ENCODE results near the gene MIP.
"Not testable (repeated sequence)": the region's sequence is repeated elsewhere in the genome, so short reads cannot be mapped to it uniquely, and the experiment has no call there.

MIP gene

DNA sequence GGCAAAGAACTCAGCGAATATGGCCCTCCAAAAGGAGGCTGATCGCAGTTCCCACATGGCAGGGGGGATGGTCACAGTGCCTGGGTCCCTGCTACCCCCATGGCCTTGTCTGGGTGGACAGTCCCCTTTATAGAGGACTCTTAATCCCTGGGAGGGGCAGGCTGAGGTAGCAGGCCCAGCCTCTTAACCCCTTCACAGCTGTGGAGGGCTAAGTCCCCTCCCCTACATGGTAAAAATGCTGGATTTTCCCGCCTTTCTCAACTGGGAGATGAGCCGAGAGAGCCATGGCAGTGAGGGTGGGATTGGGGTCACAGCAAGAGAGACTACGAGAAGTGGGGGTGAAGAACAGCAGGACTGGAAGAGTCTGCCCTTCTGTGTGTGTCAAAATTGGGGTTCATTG, at the start of gene MIP:
Gene MIP, minus strand, starts transcription at position 101 of the 400 bp plus-strand sequence. Its CDS starts 44 bp downstream, at position 57.
- ATAC-seq, result no peak

DNA sequence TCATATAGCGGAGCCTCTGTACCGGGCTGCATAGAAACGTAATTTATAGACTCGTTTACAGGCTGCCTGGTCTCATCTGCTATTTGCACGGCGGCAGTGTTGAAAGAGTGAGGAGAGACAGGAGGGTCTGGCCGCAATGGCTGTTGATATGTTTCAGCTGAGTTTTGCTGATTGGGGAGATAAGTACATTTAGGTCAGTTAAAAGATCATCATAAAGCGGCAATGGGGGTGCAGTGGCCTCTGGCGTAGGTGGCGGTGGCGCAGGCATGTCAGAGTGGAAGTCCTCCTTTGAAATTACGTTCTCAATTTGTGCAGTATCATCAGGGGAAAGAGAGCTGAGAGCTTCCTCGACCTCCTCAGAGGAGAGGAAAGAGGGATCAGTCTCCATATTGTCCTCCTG, 45.4 kb upstream of the MIP start:
- not testable (repeated sequence) for ATAC-seq

DNA sequence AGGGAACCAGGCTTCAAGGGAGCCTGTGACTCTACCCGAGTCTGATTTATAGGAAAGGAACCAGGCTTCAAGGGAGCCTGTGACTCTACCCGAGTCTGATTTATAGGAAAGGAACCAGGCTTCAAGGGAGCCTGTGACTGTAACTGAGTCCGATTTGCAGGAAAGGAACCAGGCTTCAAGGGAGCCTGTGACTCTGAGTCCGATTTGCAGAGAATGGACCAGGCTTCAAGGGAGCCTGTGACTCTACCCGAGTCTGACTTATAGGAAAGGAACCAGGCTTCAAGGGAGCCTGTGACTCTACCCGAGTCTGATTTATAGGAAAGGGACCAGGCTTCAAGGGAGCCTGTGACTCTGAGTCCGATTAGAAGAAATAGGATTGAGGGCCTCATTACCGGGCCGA, 45.0 kb upstream of the MIP start:
- not testable (repeated sequence) for ATAC-seq

DNA sequence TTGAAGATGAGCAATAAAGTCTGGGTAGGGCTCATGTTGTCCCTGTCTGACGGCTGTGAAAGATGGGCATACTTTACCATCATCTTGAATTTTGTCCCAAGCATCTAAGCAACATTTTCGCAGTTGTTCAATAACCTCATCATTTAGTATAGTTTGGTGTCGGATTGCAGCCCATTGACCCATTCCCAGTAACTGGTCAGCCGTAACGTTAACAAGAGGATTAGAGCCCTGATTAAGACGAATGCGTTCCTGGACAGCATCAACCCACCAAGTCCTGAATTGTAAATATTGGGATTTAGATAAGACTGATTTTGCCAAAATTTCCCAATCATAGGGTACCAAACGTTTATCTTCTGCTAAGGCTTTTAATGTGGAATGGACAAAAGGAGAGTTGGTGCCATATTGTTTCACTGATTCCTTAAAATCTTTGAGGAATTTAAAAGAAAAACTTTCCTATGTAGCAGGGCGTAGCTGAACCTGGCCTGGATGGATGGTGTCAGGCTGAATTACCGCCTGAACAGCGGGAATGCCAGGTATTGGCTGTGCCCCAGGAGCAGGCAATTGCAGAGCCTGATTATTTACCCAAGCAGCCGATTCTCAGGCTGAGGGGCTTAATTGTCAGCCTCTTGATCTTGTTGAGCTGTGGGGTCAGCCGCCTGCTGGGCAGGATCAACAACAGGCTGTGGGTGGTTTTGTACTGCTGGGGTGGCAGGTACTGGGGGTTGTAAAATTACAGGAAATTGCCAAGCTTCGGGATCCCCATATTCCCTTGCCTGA, 43.9 kb upstream of the MIP start:
- not testable (repeated sequence) for ATAC-seq

DNA sequence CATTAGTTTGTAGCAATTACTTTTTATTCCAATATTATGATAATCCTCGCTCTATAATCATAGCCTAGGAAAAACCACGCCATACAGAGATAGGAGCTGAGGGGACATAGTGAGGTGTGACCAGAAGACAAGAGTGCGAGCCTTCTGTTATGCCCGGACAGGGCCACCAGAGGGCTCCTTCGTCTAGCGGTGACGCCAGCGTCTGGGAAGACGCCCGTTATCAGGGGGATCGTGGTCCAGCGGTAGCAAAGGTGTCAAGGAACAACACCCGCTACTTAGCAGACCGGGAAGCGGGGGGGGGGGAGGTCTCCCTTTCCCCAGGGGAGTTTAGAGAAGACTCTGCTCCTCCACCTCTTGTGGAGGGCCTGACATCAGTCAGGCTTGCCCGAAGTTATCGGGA, 42.2 kb upstream of the MIP start:
- not testable (repeated sequence) for ATAC-seq

DNA sequence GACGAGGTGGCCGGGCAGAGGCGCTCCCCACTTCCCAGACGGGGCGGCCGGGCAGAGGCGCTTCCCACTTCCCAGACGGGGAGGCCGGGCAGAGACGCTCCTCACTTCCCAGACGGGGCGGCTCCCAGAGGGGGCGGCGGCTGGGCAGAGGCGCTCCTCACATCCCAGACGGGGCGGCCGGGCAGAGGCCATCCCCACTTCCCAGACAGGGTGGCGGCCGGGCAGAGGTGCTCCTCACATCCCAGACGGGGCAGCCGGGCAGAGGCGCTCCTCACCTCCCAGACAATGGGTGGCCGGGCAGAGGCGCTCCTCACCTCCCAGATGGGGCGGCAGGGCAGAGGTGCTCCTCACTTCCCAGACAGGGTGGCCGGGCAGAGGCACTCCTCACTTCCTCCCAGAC, 40.0 kb upstream of the MIP start:
- not testable (repeated sequence) for ATAC-seq

DNA sequence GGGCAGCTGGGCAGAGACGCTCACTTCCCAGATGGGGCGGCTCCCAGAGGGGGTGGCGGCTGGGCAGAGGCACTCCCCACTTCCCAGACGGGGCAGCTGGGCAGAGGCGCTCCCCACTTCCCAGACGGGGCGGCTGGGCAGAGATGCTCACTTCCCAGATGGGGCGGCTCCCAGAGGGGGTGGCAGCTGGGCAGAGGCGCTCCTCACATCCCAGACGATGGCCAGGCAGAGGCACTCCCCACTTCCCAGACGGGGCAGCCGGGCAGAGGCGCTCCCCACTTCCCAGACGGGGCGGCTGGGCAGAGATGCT, 39.6 kb upstream of the MIP start:
- not testable (repeated sequence) for ATAC-seq

DNA sequence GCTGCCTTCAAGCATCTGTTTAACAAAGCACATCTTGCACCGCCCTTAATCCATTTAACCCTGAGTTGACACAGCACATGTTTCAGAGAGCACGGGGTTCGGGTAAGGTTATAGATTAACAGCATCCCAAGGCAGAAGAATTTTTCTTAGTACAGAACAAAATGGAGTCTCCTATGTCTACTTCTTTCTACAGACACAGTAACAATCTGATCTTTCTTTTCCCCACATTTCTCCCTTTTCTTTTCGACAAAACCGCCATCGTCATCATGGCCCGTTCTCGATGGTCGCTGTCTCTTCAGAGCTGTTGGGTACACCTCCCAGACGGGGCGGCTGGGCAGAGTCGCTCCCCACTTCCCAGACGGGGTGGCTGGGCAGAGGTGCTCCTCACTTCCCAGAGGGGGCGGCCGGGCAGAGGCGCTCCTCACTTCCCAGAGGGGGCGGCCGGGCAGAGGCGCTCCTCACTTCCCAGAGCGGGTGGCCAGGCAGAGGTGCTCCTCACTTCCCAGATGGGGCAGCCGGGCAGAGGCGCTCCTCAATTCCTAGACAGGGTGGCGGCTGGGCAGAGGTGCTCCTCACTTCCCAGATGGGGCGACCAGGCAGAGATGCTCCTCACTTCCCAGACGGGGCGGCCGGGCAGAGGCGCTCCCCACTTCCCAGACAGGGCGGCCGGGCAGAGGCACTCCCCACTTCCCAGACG, 39.1 kb upstream of the MIP start:
- not testable (repeated sequence) for ATAC-seq

DNA sequence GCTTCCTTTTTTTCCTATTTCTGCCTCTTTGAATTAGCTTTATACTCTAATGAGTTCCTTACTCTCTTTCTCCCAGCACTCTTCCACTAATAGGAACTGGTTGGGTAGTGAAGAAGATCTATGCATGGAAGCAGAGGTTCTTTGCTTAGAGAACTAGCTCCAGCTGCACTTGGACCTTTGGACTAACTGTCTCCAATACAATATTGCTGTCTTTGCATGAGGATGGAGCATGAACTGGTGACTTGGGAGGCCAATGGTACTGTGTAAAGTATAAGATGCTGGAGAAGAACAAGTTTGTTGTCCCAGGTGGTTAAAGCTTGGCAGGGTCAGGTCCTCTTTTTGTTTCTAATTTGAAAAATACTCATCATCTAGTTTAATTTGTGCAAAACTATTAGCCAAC, 35.9 kb upstream of the MIP start:
- ATAC-seq, result no peak

DNA sequence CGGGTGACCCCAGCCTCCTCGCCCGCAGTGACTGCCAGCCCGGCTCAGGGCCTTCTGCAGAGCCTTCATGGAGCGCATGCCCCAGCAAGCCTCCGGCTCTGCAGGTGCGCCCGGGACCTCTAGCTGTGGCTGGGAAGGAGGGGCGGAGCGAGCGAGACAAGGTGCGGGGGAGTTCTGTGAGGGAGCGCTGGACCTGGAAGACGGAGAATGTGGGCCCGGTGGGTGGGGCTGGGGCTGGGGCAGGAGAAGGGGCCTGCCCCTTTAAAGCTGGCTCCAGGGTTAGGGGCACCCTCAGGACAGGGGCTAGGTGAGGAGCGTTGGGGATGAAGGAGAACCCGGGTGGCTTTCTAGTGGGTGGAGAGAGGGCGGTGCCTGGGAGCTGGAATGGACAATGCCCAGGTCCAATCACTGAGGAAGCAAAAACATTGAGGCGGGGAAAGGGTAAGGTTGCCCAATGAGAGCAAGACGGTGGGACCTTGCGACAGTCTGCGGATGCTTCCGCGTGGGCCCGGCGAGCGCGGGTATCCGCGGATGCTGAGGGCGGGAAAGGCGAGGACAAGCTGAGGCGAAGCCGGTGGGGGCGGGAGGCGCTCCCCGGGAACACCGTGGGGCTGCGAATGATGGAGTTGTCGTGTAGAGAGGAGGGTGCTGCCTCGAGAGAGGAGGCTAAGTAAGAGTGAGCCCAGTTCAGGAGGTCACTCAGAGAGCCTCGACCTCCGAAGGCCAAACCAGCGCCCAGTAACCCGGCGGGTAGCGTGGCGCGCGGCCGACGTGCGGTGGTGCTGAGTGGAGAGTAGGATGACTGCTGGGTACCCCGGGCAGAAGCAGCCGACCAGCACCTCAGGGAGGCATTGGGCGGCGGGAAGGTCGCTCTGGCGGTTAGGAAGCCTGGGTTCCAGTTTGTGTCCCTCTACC, 33.8 kb upstream of the MIP start, which contains the start of gene GLS2:
Gene GLS2, minus strand, starts transcription at position 121 of the 915 bp plus-strand sequence. Its CDS starts 43 bp downstream, at position 78.
- ATAC-seq, result peak; percentile 97

DNA sequence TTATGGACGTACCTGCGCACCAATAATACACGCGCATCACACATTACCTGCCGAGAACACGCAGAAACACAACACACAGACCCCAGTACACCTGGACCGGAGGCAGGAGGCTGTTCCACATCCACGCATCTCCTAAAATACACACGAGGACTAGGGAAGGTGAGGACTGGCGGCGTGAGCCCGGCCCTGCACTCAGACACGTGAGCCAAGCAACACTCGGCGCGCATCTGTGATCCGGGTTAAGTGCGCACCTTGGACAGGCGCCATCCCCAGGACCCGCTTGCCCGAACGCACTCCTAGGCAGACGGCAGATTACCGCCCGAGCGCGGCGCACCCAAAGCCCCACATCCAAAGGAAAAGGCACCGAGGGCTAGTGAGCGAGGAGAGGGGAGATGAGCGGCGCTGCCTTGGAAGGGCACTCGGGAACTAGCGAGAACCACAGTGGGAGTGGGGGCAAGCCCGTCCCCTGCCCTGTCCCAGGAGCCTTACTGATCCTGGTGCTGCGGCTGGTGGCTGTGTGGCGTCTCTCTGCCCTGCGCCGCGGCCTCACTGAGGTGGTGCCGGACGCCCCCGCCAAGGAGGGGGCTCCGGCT, 33.1 kb upstream of the MIP start:
- ATAC-seq, result peak; percentile 17 to 30

DNA sequence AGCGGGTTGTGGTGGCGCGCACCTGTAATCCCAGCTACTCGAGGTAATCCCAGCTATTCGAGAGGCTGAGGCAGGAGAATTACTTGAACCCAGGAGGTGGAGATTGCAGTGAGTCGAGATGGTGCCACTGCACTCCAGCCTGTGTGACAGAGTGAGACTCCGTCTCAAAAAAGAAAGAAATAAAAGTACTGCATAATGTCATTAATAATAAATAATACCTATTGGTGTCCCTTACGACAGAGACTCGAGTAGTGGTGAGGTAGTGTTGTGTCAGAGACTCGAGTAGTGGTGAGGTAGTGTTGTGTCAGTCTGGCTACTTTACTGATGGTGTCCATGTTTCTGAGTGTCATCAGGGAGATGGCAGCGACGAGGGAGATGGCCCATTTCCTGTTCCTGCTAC, 32.2 kb upstream of the MIP start:
- no peak for ATAC-seq

DNA sequence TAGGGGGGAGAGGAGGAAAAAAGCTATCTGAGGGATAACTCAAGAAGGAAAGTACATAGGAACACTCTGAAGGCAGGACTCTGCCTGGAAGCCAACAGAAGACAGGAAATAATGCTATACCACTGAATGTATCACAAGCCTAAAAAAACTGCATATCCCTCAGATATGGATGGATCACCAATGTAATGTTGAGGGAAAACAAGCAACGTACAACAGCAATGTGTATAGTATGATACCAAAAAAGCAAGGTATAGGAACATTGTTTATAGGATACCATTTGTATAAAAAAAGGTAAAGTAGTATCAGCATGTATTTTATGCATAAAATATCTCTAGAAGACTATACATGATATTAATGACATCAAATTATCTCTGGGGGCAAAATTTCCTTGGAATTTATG, 30.1 kb upstream of the MIP start:
- no peak for ATAC-seq

DNA sequence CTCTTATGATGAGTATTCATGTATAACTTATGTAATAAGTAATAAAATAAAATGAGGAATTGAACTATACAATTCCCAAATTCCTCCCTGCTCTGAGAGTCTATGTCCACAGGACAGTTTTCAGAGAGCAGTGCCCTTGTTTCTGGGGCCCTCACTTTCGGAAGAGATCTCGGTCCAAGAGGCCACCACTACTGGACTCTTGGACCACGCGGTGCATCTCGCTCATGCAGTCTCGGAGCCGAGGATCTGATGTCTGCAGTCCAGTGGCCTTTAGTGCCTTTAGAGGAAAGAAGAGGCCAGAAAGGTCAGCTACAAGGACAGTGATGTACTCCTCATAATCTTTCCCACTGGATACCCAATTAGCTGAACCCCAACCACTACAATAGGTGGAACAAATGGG, 25.2 kb upstream of the MIP start:
- no peak for ATAC-seq

DNA sequence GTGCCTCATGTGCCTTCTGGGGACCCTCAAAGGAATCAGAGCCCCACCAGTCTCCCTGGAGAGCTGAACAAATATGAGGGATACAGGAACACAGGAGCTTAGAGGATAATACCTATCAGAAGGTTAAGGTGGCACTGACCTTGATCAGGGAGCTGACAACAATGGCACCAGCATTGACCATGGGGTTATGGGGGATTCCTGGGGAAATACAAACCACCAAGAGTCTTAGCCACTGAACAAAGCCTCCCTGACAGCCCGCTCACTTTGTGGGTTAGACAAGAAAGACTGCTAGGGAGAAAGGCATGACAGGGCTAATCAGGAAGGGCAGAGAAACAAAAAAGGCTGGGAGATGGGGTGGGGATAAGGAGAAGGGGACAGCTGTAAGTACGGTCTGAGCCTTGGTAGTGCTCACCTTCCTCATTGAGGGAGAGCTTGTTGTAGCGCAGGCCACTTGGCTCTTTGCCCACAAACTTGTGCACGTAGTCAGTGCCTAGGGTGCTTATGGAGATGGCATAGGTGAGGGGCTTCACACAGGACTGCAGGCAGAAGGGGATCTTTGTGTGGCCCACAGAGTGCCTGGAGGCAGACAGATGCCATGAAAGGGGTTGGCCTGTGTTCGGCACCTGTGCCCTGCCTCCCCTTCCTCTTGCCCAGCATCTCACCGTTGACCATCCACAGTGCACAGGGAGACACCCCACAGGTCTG, 23.2 kb upstream of the MIP start:
- no peak for ATAC-seq

DNA sequence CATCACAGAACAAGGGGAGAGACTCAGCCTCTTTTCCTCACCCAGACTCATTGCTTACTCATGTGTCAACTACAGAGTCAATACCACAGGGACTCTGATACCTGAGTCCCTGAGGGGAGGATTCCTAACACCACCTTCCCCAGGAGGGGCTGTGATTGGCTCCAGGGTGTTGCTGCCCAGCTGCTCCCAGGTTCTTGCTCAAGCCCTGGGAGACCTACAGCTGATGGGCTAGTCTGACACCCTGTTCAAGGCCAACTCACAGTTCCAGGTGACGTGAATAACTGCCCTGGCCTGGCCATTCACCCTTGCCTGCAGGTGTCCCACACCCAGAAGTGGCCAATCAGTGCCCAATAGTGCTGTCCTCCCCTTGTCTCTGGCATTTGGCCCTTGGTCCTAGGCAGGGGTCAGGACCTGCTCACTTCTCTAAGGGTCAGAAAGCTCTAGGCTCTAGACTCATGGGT, 22.5 kb upstream of the MIP start:
- ATAC-seq, result no peak

DNA sequence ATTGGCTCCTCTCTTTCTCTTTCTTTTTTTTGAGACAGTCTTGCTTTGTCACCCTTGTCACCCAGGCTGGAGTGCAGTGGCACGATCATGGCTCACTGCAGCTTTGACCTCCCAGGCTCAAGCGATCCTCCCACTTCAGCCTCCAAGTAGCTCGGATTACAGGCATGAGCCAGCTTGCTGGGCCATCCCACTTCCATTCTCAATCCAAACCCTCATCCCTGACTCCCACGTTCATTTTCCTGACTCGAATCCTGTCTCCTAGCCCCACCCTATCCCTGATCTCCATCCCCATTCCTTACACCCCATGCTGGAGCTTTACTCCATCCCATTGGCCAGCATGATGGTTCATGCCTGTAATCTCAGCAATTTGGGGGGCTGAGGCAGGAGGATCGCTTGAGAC, 21.7 kb upstream of the MIP start:
- no peak for ATAC-seq

DNA sequence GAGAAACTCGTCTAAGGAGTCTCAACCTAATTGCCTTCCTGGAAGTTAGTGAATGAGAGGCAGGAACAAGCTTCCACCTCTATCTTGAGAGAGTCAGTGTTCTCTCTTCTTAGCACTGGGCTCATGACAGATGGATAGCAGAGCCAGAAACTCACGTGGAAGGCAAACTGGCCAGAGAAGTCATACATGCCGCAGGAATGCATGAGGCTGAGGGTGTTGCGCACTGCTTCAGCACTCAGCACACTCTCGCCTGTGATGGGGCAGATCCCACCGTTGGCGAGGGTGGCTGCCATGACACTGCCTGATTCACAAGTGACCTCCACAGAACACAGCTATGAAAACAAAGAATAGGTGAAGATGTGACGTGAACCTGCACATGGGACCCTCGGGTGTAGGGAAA, 19.9 kb upstream of the MIP start:
- no peak for ATAC-seq

DNA sequence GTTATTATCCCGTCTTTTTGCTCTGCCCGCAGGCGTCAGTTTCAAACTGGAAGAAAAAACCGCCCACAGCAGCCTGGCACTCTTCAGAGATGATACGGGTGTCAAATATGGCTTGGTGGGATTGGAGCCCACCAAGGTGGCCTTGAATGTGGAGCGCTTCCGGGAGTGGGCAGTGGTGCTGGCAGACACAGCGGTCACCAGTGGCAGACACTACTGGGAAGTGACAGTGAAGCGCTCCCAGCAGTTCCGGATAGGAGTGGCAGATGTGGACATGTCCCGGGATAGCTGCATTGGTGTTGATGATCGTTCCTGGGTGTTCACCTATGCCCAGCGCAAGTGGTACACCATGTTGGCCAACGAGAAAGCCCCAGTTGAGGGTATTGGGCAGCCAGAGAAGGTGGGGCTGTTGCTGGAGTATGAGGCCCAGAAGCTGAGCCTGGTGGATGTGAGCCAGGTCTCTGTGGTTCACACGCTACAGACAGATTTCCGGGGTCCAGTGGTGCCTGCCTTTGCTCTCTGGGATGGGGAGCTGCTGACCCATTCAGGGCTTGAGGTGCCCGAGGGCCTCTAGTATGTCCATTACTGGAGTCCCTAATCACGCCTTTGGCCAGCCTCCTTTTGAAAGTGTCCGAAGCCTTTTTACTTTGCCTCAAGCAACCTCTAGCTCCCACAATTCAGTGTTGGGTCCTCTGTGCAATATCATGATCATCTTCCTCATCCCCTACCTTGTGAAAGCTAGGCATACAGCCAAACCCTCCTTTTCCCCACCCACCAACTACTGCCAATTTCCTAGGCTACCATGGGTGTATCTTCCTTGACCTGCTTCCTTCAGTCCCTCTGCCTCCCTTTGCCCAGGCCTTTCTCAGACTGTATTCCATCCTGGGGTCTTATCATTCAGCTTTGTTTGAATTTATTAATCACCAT, 14.8 kb upstream of the MIP start:
- no peak for ATAC-seq

DNA sequence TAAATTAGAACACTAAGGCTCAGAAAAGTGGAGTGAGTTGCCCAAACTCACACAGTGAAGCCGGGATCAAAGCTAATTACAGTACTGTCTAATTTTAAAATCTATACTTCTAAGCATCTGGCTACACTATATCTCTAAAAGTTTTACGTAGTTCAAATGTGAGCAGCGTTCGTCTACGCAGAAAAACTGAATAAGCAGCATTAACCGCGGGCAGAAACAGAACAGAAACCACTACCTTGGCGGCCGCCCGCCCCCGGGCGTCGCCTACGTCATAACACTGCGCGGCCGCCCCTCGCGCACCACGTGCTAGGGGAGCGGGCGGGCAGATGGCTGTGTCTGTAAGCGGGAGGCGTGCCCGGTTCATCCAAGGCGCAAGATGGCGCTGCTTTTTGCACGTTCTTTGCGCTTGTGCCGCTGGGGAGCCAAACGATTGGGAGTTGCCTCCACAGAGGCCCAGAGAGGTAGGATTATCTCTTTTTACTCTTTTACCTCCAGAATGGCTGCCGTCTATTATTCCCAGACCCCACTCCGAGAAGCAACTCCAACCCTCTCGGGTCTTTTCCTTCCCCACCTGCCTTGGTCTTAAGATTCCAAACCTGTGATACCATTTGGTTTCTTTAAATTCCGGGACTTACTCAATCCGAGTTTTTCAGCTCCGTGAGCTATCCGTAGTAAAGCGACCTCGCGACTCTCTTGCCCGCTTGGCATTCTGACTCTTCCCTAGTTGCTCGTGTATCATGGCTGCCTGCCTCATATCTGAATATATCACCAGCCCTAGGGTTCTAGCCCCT, 14.0 kb upstream of the MIP start, which contains the start of gene SPRYD4:
Gene SPRYD4, plus strand, starts transcription at position 363 of the 791 bp plus-strand sequence. Its CDS starts 14 bp downstream, at position 377.
- ATAC-seq, result peak; percentile 98

Data from activated CD4-positive, CD25-positive, alpha-beta regulatory T cell treated with anti-CD3 and anti-CD28 coated beads, Interleukin-2, amount 50 U/mL, for 24 hours (primary cell).